ENCODE data around the gene NPIPA7.
"Not testable (repeated sequence)": the region's sequence is repeated elsewhere in the genome, so short reads cannot be mapped to it uniquely, and the experiment has no call there.

GRCh38 chr16:16364701-16365100 lies 14.2 kb upstream of the NPIPA7 start:
- not testable (repeated sequence) for TF ChIP-seq CTCF (IDR thresholded peaks at IDR 0.05); ZFX (IDR thresholded peaks at IDR 0.05; ENCODE audit: borderline replicate concordance)

All from 22Rv1 (cell line).